ENCODE measurements around the gene TBCE. TPM values are rescaled to one million over a fixed set of nuclear protein-coding genes. Genes with fewer than 3 reads are reported as not detected.
"Not testable (repeated sequence)": the region's sequence is repeated elsewhere in the genome, so short reads cannot be mapped to it uniquely, and the experiment has no call there.

TBCE gene
- total and polyA plus RNA-seq, 9 of the 15 experiments (the other 6 are each of a cell fraction or from before 2014, with no cell fraction given), result 52.6 to 92.1 (median 82.1) TPM

DNA sequence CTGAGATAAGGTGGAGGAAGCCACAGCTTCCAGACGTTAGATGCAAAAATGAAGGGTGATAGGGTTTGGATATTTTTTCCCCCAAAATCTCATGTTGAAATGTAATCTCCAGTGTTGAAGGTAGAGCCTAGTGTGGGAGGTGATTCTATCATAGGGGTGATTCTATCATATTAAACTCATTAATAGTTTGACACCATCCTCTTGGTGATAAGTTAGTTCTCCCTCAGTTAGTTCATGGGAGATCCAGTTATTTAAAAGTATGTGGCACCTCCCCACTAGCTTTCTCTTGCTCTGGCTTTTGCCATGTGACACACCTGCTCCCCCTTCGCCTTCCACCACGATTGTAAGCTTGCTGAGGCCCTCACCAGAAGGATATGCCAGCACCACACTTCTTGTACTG lies 8.3 kb upstream of the TBCE start:
- no peak overlapping the region for H3K9ac ChIP-seq (ENCODE audit: insufficient read depth in 1 of 2, low read depth in 2 of 2, low read length in 2 of 2)
- no peaks in the 10 kb centered on the region for H3K9me1 ChIP-seq (ENCODE audit: control insufficient read depth, insufficient read depth, low read length)
- H3K4me2 ChIP-seq (ENCODE audit: insufficient read depth, low read length), result no peak overlapping the region
- no peaks in the 10 kb centered on the region for H4K20me1 ChIP-seq (replicated peaks; ENCODE audit: control insufficient read depth, insufficient read depth, low read length)
- no peak for FAIRE-seq
- intact Hi-C loops (cut with micrococcal nuclease), result no loop called here
- H3K79me2 ChIP-seq (ENCODE audit: control insufficient read depth, insufficient read depth, low read length), result no peaks in the 10 kb centered on the region
- no peaks in the 10 kb centered on the region for H3K9me3 ChIP-seq (replicated peaks; ENCODE audit: control insufficient read depth, insufficient read depth, low read depth, low read length)
- no TSS peak for BruUV-seq (replicated peaks)
- no peak overlapping the region for H3K27ac ChIP-seq (ENCODE audit: extremely low read depth, low read depth, low read length)
- POLR2A ChIA-PET, result interaction anchor here (0.6 to 2.1 kb wide), 3 partner anchors 9 to 137 kb away, joined by 3 to 11 read pairs (median 4); partner anchors contain the start of gene TBCE
- 54% methylated on average over 3 of the region's 3 CpGs for WGBS (ENCODE audit: insufficient coverage, low coverage, missing lambda C conversion rate)
- CTCF ChIA-PET (ENCODE audit: low intra/inter-chr PET ratio), result no interaction called here
- TF ChIP-seq HMG20A (CRISPR knock-in tag; conservative IDR thresholded peaks at IDR 0.05), result no peak
- no peak for TF ChIP-seq ZNF584 (CRISPR knock-in tag; IDR thresholded peaks at IDR 0.05; ENCODE audit: low read depth)
- TF ChIP-seq, protein P1, sequence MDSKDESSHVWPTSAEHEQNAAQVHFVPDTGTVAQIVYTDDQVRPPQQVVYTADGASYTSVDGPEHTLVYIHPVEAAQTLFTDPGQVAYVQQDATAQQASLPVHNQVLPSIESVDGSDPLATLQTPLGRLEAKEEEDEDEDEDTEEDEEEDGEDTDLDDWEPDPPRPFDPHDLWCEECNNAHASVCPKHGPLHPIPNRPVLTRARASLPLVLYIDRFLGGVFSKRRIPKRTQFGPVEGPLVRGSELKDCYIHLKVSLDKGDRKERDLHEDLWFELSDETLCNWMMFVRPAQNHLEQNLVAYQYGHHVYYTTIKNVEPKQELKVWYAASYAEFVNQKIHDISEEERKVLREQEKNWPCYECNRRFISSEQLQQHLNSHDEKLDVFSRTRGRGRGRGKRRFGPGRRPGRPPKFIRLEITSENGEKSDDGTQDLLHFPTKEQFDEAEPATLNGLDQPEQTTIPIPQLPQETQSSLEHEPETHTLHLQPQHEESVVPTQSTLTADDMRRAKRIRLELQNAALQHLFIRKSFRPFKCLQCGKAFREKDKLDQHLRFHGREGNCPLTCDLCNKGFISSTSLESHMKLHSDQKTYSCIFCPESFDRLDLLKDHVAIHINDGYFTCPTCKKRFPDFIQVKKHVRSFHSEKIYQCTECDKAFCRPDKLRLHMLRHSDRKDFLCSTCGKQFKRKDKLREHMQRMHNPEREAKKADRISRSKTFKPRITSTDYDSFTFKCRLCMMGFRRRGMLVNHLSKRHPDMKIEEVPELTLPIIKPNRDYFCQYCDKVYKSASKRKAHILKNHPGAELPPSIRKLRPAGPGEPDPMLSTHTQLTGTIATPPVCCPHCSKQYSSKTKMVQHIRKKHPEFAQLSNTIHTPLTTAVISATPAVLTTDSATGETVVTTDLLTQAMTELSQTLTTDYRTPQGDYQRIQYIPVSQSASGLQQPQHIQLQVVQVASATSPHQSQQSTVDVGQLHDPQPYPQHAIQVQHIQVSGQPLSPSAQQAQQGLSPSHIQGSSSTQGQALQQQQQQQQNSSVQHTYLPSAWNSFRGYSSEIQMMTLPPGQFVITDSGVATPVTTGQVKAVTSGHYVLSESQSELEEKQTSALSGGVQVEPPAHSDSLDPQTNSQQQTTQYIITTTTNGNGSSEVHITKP (IDR thresholded peaks at IDR 0.05; ENCODE audit: partially characterized antibody), result peak; percentile 61
- no peaks in the 10 kb centered on the region for H3K27me3 ChIP-seq (ENCODE audit: control insufficient read depth in 2 of 2, insufficient read depth in 2 of 2, low read length in 2 of 2)
- no peak for DNase-seq (ENCODE audit: extremely low read depth in 1 of 4, low spot score in 3 of 4)
- no peak for ATAC-seq
- no peaks in the 10 kb centered on the region for H3K4me1 ChIP-seq (replicated peaks in 1 of 2; ENCODE audit: control insufficient read depth in 2 of 2, insufficient read depth in 2 of 2, low read length in 2 of 2)
- H3K4me3 ChIP-seq, result no peak overlapping the region
- no peak overlapping the region for H2AFZ ChIP-seq (ENCODE audit: low read depth, low read length)
- in situ Hi-C loops (cut with MboI), result no loop called here
- no peaks in the 10 kb centered on the region for H3K36me3 ChIP-seq (ENCODE audit: control insufficient read depth, insufficient read depth, low read length)

DNA sequence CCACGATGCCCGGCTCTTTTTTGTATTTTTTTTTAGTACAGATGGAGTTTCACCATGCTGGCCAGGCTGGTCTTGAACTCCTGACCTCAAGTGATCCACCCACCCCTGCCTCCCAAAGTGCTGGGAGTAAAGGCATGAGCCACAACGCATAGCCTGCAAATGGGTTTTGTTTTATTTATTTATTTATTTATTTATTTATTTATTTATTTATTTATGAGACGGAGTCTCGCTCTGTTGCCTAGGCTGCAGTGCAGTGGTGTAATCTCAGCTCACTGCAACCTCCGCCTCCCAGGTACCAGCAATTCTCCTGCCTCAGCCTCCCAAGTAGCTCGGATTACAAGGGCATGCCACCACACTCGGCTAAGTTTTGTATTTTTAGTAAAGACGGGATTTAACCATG lies 3.0 kb upstream of the TBCE start:
- CTCF ChIA-PET (ENCODE audit: low intra/inter-chr PET ratio); BruUV-seq (replicated peaks); H3K9ac ChIP-seq (ENCODE audit: insufficient read depth in 1 of 2, low read depth in 2 of 2, low read length in 2 of 2); intact Hi-C loops (cut with micrococcal nuclease); in situ Hi-C loops (cut with MboI); ATAC-seq; H3K27ac ChIP-seq (ENCODE audit: extremely low read depth, low read depth, low read length); H3K9me3 ChIP-seq (replicated peaks; ENCODE audit: control insufficient read depth, insufficient read depth, low read depth, low read length); H3K36me3 ChIP-seq (ENCODE audit: control insufficient read depth, insufficient read depth, low read length); DNase-seq (ENCODE audit: extremely low read depth in 1 of 4, low spot score in 3 of 4); H3K9me1 ChIP-seq (ENCODE audit: control insufficient read depth, insufficient read depth, low read length); H2AFZ ChIP-seq (ENCODE audit: low read depth, low read length); H3K27me3 ChIP-seq (ENCODE audit: control insufficient read depth in 2 of 2, insufficient read depth in 2 of 2, low read length in 2 of 2); H4K20me1 ChIP-seq (replicated peaks; ENCODE audit: control insufficient read depth, insufficient read depth, low read length); H3K4me3 ChIP-seq; FAIRE-seq; H3K4me2 ChIP-seq (ENCODE audit: insufficient read depth, low read length): not testable (repeated sequence)
- POLR2A ChIA-PET, result interaction anchor here (1.3 to 1.5 kb wide), 2 partner anchors 13 to 22 kb away, joined by 3 to 6 read pairs; no protein-coding TSS in a partner anchor
- 88% methylated on average over 9 of the region's 9 CpGs for WGBS (ENCODE audit: insufficient coverage, low coverage, missing lambda C conversion rate)
- Histone ChIP-seq H3K79me2 (ENCODE audit: control insufficient read depth, insufficient read depth, low read length) (peaks cover 20% of the 10 kb centered on the region), H3K4me1 (replicated peaks in 1 of 2; ENCODE audit: control insufficient read depth in 2 of 2, insufficient read depth in 2 of 2, low read length in 2 of 2) (peaks cover 9 to 12% of the 10 kb centered on the region in 2 experiments; a peak in 4 of 5 replicates)
